HepG2 (cell line): ENCODE data around the gene PIGR. TPM values are rescaled to one million over a fixed set of nuclear protein-coding genes. Genes with fewer than 3 reads are reported as not detected.

Experiments used
- ATAC-seq: fragments of 200-7000 bp; cut with Tn5 transposase; 3 replicates; pipeline ENCODE4 v1.9.1; 2020; ENCODE audit warnings: mild to moderate bottlenecking, moderate library complexity
- BruUV-seq: library from RNA; stranded (reverse); fragments of 400-500 nt; replicated peaks from 2 replicates; lab custom pipeline; 2021; lab: Mats Ljungman, UMichigan
- CTCF ChIA-PET: fragments of 300-600 bp; formaldehyde crosslinking; extraction: SDS; loops from one replicate; lab custom pipeline; 2021; ENCODE audit warnings: low total read pairs, inconsistent platforms, low intra/inter-chr PET ratio; lab: Yijun Ruan, JAX
- POLR2A ChIA-PET: fragments of 350-600 bp; sonication (Branson Sonifier 250); formaldehyde crosslinking; loops from one replicate; lab custom pipeline; 2020; ENCODE audit warnings: antibody characterized with exemption, inconsistent platforms; lab: Yijun Ruan, JAX
- DNase-seq: peaks from one replicate; pipeline ENCODE4 v3.0.0-alpha.2; 2015; ENCODE audit warnings: low spot score
- FAIRE-seq: peaks from 3 replicates; lab custom pipeline; 2011; peaks lifted over from hg19 to GRCh38; lab: Jason Lieb, UNC
- H2AFZ ChIP-seq: one replicate; pipeline ENCODE4 v1.6.1; 2011; ENCODE audit warnings: low read length, inconsistent platforms
- H3K27ac ChIP-seq: fragments of 300-600 bp; 3 replicates; pipeline ENCODE4 v1.8.0; 2011; ENCODE audit warnings: mixed run types, mild to moderate bottlenecking, mixed read lengths, low read length, inconsistent platforms; ENCODE audit not compliant: insufficient read depth; ENCODE audit errors: extremely low read length
- H3K27me3 ChIP-seq, 2 experiments: fragments of 200-600 bp in 1 of 2; 2 replicates in 1 of 2; 3 replicates in 1 of 2; pipeline versions ENCODE4 v1.6.0 to v1.8.0; 2011; ENCODE audit warnings: low read length in 2 of 2, mild to moderate bottlenecking in 2 of 2, moderate library complexity in 2 of 2, inconsistent platforms in 1 of 2; ENCODE audit not compliant: insufficient read depth in 2 of 2, control insufficient read depth in 1 of 2
- H3K36me3 ChIP-seq, 2 experiments: fragments of 200-600 bp in 1 of 2; replicated peaks in 1 of 2; 2 replicates in 1 of 2; 3 replicates in 1 of 2; pipeline versions ENCODE4 v1.5.1 to v1.8.0; 2011; ENCODE audit warnings: low read length in 2 of 2, inconsistent platforms in 1 of 2; ENCODE audit not compliant: insufficient read depth in 2 of 2, control insufficient read depth in 1 of 2
- H3K4me1 ChIP-seq: 2 replicates; pipeline ENCODE4 v1.5.1; 2012; ENCODE audit warnings: low read length, inconsistent platforms; ENCODE audit not compliant: insufficient read depth
- H3K4me2 ChIP-seq: 2 replicates; pipeline ENCODE4 v1.6.0; 2011; ENCODE audit warnings: low read depth, low read length, inconsistent platforms
- H3K4me3 ChIP-seq, 3 experiments: fragments of 200-600 bp in 1 of 3; sonication (generic), shearing (Covaris generic) in 1 of 3; replicated peaks in 1 of 3; 2 replicates each; pipeline ENCODE4 v1.5.1; 2011 to 2016; ENCODE audit warnings: low read length in 3 of 3, inconsistent platforms in 2 of 3, low read depth in 2 of 3, mild to moderate bottlenecking in 2 of 3, control low read depth in 1 of 3, mixed read lengths in 1 of 3; ENCODE audit not compliant: insufficient read depth in 1 of 3
- H3K79me2 ChIP-seq: one replicate; pipeline ENCODE4 v1.6.1; 2011; ENCODE audit warnings: low read length, inconsistent platforms; ENCODE audit not compliant: insufficient read depth
- H3K9ac ChIP-seq: 2 replicates; pipeline ENCODE4 v1.6.0; 2011; ENCODE audit warnings: mild to moderate bottlenecking, low read depth, low read length, inconsistent platforms; ENCODE audit not compliant: insufficient read depth
- H3K9me3 ChIP-seq: 2 replicates; pipeline ENCODE4 v1.5.1; 2012; ENCODE audit warnings: mild to moderate bottlenecking, low read length
- H4K20me1 ChIP-seq: 2 replicates; pipeline ENCODE4 v1.6.0; 2011; ENCODE audit warnings: inconsistent platforms, mild to moderate bottlenecking, low read length, moderate library complexity; ENCODE audit not compliant: insufficient read depth
- ARNT2 ChIP-seq: sonication (generic); formaldehyde crosslinking; IDR thresholded peaks from 2 replicates; pipeline ENCODE4 v1.8.0; 2022; ENCODE audit warnings: mild to moderate bottlenecking, low read depth, missing genetic modification reagents, moderate library complexity
- DMAP1 ChIP-seq: IDR thresholded peaks from 2 replicates; pipeline ENCODE4 v1.6.1; 2016
- MBNL3 ChIP-seq: fragments of 250-450 bp; sonication (Bioruptor Pico); conservative IDR thresholded peaks from 2 replicates; pipeline ENCODE4 v1.8.0; 2022; ENCODE audit warnings: mild to moderate bottlenecking, inconsistent platforms
- NFYC ChIP-seq: IDR thresholded peaks from 2 replicates; pipeline ENCODE4 v1.6.1; 2016; ENCODE audit warnings: missing genetic modification reagents, missing compliant biosample characterization
- PHF20 ChIP-seq: sonication (generic); formaldehyde crosslinking; IDR thresholded peaks from 2 replicates; pipeline ENCODE4 v1.5.0; 2020; ENCODE audit warnings: mild to moderate bottlenecking, missing genetic modification reagents
- WGBS: methylation state at CpG from one replicate; pipeline ENCODE4 v1.1.6; 2017; ENCODE audit warnings: low lambda C conversion rate; 5-methylcytosine and 5-hydroxymethylcytosine counted together
- in situ Hi-C: cut with HindIII; loops from 2 replicates; pipeline ENCODE4 v1.10.0; 2017; ENCODE audit warnings: low pct_unique_long_range_greater_than_20kb; ENCODE audit not compliant: extremely low pct_ligation_motif_present
- intact Hi-C: fragments of 100-400 bp; cut with micrococcal nuclease; formaldehyde crosslinking; loops from one replicate; pipeline ENCODE4 v1.10.0; 2022; ENCODE audit not compliant: unreplicated experiment
- polyA plus RNA-seq, 8 experiments: library from polyadenylated mRNA; depleted of rRNA in 3 of 8; stranded (reverse) in 7 of 8; unstranded in 1 of 8; fragments of >200 nt; fragmentation: Illumina TruSeq in 4 of 8; extraction: Trizol in 4 of 8; gene quantifications; 2 replicates each; pipeline versions ENCODE4 v1.2.1 to v1.2.3, GENCODE V29; 2011 to 2016; ENCODE audit warnings: low read depth in 4 of 8, missing spikeins in 1 of 8, mixed read lengths in 1 of 8; ENCODE audit not compliant: insufficient read depth in 1 of 8
- total RNA-seq, 5 experiments: library from RNA; depleted of rRNA; stranded (reverse); fragments of >200 nt; fragmentation: Illumina TruSeq; extraction: Trizol; gene quantifications; 2 replicates each; pipeline ENCODE4 v1.2.3, GENCODE V29; 2016; ENCODE audit warnings: low read depth in 1 of 5
- TF ChIP-seq, protein P1 (sequence below): sonication (generic); formaldehyde crosslinking; IDR thresholded peaks from 2 replicates; pipeline ENCODE4 v1.5.0; 2020; ENCODE audit warnings: mild to moderate bottlenecking, missing genetic modification reagents
- TF ChIP-seq, protein P2 (sequence below): conservative IDR thresholded peaks from 2 replicates; pipeline ENCODE4 v1.6.1; 2018; ENCODE audit warnings: missing genetic modification reagents
- TF ChIP-seq, protein P3 (sequence below): sonication (generic); formaldehyde crosslinking; conservative IDR thresholded peaks from 2 replicates; pipeline ENCODE4 v1.8.1; 2023; ENCODE audit warnings: missing genetic modification reagents

PIGR gene
- total and polyA plus RNA-seq, 2 of the 13 experiments (the other 11 are each of a cell fraction or from before 2014, with no cell fraction given): not detected

DNA sequence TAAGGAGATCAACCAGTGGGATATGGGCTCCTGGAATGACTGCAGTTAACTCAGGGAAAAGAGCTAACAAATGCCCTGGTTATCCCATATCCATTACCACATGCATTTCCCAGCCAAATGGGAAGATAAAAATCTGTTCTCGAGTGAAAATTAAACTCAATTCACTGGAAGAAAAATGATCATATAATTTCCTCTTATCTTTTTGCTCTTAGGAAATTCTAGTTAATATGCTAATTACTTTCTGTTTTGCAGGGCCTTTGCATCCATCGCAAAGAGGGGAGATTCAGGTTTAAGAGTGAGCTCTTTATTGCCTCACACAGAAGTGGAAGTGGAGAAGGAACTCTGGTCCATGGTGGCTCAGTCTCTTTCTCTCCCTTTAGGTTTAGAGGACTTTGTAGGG lies 52.9 kb downstream of the PIGR start:
- CTCF ChIA-PET: no interaction called here
- Histone ChIP-seq H4K20me1 (no peaks in the 10 kb centered on the region), H3K4me2 (no peak overlapping the region), H3K27me3 (peaks cover 1 to 58% of the 10 kb centered on the region in 2 experiments; a peak in 4 of 5 replicates), H3K9me3 (no peaks in the 10 kb centered on the region), H3K4me3 (no peak overlapping the region), H3K9ac (no peak overlapping the region), H3K4me1 (no peaks in the 10 kb centered on the region), H3K27ac (no peak overlapping the region), H3K36me3 (no peaks in the 10 kb centered on the region), H2AFZ (no peak overlapping the region), H3K79me2 (no peaks in the 10 kb centered on the region)
- POLR2A ChIA-PET: no interaction called here
- TF ChIP-seq, protein P1, sequence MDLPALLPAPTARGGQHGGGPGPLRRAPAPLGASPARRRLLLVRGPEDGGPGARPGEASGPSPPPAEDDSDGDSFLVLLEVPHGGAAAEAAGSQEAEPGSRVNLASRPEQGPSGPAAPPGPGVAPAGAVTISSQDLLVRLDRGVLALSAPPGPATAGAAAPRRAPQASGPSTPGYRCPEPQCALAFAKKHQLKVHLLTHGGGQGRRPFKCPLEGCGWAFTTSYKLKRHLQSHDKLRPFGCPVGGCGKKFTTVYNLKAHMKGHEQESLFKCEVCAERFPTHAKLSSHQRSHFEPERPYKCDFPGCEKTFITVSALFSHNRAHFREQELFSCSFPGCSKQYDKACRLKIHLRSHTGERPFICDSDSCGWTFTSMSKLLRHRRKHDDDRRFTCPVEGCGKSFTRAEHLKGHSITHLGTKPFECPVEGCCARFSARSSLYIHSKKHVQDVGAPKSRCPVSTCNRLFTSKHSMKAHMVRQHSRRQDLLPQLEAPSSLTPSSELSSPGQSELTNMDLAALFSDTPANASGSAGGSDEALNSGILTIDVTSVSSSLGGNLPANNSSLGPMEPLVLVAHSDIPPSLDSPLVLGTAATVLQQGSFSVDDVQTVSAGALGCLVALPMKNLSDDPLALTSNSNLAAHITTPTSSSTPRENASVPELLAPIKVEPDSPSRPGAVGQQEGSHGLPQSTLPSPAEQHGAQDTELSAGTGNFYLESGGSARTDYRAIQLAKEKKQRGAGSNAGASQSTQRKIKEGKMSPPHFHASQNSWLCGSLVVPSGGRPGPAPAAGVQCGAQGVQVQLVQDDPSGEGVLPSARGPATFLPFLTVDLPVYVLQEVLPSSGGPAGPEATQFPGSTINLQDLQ (CRISPR knock-in tag): no peak
- TF ChIP-seq DMAP1 (CRISPR knock-in tag) (no peak), PHF20 (CRISPR knock-in tag) (no peak), NFYC (CRISPR knock-in tag) (no peak), ARNT2 (CRISPR knock-in tag) (no peak), MBNL3 (CRISPR knock-in tag) (no peak)
- TF ChIP-seq, protein P2, sequence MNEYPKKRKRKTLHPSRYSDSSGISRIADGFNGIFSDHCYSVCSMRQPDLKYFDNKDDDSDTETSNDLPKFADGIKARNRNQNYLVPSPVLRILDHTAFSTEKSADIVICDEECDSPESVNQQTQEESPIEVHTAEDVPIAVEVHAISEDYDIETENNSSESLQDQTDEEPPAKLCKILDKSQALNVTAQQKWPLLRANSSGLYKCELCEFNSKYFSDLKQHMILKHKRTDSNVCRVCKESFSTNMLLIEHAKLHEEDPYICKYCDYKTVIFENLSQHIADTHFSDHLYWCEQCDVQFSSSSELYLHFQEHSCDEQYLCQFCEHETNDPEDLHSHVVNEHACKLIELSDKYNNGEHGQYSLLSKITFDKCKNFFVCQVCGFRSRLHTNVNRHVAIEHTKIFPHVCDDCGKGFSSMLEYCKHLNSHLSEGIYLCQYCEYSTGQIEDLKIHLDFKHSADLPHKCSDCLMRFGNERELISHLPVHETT (CRISPR knock-in tag): no peak
- TF ChIP-seq, protein P3, sequence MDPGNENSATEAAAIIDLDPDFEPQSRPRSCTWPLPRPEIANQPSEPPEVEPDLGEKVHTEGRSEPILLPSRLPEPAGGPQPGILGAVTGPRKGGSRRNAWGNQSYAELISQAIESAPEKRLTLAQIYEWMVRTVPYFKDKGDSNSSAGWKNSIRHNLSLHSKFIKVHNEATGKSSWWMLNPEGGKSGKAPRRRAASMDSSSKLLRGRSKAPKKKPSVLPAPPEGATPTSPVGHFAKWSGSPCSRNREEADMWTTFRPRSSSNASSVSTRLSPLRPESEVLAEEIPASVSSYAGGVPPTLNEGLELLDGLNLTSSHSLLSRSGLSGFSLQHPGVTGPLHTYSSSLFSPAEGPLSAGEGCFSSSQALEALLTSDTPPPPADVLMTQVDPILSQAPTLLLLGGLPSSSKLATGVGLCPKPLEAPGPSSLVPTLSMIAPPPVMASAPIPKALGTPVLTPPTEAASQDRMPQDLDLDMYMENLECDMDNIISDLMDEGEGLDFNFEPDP (CRISPR knock-in tag): no peak
- BruUV-seq: no TSS peak
- in situ Hi-C loops: no loop called here
- 2% methylated on average over 2 of the region's 2 CpGs for WGBS
- ATAC-seq (no peak), DNase-seq (no peak), FAIRE-seq (no peak)
- intact Hi-C loops: no loop called here
